ENCODE data around the gene MOB1A. TPM values are rescaled to one million over a fixed set of nuclear protein-coding genes. Genes with fewer than 3 reads are reported as not detected.
A peak's percentile ranks its signal among the peaks of the same experiment; 100 is the strongest.
"Not testable (repeated sequence)": the region's sequence is repeated elsewhere in the genome, so short reads cannot be mapped to it uniquely, and the experiment has no call there.

The MOB1A gene
- total RNA-seq, 1 donor: 122 TPM

DNA sequence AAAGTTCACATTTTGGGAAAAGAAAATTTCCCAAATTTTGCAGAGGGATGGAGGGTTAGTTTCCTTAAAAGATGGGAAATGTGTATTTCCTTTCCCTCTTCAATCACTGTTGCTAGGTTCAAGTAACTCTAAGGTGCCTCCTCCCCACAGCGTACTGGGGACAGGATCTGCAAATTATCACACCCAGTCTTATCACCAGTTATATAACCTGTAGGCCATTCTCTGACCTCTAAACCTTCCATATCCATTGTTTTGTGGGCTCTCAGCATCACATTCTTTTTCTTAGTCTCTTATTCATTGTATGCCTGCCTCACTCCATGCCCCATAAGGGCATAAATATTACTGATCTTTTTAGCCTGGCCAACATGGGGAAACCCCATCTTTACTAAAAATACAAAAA, 16.1 kb upstream of the MOB1A start:
- Histone ChIP-seq H3K4me2 (ENCODE audit: insufficient read depth, low read length) (no peak overlapping the region), H3K9me3 (ENCODE audit: low read depth, low read length) (no peaks in the 10 kb centered on the region)

DNA sequence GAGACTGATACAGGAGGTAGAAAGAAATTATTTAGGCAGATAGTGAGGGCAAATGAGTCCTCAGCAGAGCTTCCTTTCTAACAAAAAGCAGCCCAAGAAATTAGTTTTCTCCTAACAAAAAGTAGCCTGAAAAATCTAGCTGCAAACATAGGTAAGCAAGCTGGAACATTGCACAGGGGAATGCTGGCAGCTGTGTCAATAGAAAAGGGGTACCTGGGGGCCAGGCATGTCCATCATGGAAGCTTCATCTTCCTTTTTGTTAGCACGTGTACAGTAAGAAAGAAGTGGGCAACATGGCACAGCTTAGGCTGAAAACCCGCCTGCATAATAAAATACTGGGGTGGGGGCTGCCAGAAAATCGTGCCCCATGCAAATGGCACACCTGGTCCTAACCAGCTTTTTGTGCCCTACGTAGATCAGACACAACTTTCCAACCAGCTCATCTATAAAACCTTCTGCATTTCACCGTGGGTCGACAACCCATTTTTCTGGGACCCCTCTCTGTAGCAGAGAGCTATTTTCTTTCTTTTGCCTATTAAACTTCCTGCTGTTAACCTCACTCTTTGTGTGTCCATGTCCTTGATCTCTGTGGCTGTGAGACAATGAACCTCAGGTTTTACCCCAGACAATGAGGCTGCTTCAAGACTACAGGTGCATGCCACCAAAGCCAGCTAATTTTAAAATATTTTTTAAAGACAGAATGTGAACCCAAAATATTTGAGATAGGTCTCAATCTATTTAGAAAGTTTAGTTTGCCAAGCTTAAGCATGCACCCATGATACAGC, 13.1 kb upstream of the MOB1A start:
- no peaks in the 10 kb centered on the region for H3K9me3 ChIP-seq (ENCODE audit: low read depth, low read length)
- peaks cover 6% of the 10 kb centered on the region for H3K27me3 ChIP-seq (ENCODE audit: insufficient read depth, low read length)
- no peak overlapping the region for H3K4me2 ChIP-seq (ENCODE audit: insufficient read depth, low read length)
- no peaks in the 10 kb centered on the region for H3K36me3 ChIP-seq (ENCODE audit: insufficient read depth, low read length)
- H4K20me1 ChIP-seq (ENCODE audit: insufficient read depth, low read length): no peaks in the 10 kb centered on the region
- no peak for DNase-seq (ENCODE audit: insufficient read length, low spot score, missing footprints)
- no peak overlapping the region for H2AFZ ChIP-seq (ENCODE audit: low read length)
- H3K4me3 ChIP-seq (ENCODE audit: insufficient read depth, low read length): no peak overlapping the region
- H3K4me1 ChIP-seq (ENCODE audit: insufficient read depth, low read length): no peaks in the 10 kb centered on the region
- no peak overlapping the region for H3K27ac ChIP-seq (ENCODE audit: low read depth, low read length)
- H3K79me2 ChIP-seq (ENCODE audit: insufficient read depth, low read length): no peaks in the 10 kb centered on the region
- TF ChIP-seq, protein P1, sequence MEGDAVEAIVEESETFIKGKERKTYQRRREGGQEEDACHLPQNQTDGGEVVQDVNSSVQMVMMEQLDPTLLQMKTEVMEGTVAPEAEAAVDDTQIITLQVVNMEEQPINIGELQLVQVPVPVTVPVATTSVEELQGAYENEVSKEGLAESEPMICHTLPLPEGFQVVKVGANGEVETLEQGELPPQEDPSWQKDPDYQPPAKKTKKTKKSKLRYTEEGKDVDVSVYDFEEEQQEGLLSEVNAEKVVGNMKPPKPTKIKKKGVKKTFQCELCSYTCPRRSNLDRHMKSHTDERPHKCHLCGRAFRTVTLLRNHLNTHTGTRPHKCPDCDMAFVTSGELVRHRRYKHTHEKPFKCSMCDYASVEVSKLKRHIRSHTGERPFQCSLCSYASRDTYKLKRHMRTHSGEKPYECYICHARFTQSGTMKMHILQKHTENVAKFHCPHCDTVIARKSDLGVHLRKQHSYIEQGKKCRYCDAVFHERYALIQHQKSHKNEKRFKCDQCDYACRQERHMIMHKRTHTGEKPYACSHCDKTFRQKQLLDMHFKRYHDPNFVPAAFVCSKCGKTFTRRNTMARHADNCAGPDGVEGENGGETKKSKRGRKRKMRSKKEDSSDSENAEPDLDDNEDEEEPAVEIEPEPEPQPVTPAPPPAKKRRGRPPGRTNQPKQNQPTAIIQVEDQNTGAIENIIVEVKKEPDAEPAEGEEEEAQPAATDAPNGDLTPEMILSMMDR (IDR thresholded peaks at IDR 0.05; ENCODE audit: extremely low read depth, low read depth, low read length): no peak

More for the DNA sequence above, 16.1 kb upstream of the MOB1A start:
- H3K4me1 ChIP-seq (ENCODE audit: insufficient read depth, low read length): peaks cover 10% of the 10 kb centered on the region
- TF ChIP-seq, protein P1 (IDR thresholded peaks at IDR 0.05; ENCODE audit: extremely low read depth, low read depth, low read length): no peak
- H3K27me3 ChIP-seq (ENCODE audit: insufficient read depth, low read length): peaks cover 6% of the 10 kb centered on the region
- peaks cover 3% of the 10 kb centered on the region for H4K20me1 ChIP-seq (ENCODE audit: insufficient read depth, low read length)
- H3K79me2 ChIP-seq (ENCODE audit: insufficient read depth, low read length): peaks cover 8% of the 10 kb centered on the region
- no peak overlapping the region for H3K27ac ChIP-seq (ENCODE audit: low read depth, low read length)
- no peak overlapping the region for H2AFZ ChIP-seq (ENCODE audit: low read length)
- H3K36me3 ChIP-seq (ENCODE audit: insufficient read depth, low read length): no peaks in the 10 kb centered on the region
- no peak overlapping the region for H3K4me3 ChIP-seq (ENCODE audit: insufficient read depth, low read length)
- DNase-seq (ENCODE audit: insufficient read length, low spot score, missing footprints): no peak

DNA sequence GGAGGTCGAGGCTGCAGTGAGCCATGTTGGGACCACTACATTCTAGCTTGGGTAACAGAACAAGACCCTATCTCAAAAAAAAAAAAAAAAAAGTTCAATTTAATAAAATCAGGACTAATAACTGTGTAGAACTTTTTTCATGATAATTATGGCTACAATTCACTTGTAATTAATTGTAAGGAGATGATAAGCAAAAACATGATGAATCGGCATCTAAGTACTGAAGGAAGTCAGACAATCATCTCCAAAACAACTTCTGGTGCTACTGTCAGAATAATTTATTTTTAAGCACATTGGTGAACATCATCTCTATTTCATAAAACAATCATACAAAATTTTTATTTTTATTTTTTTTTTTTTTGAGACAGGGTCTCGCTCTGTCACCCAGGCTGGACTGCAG, 10.0 kb upstream of the MOB1A start:
- no peaks in the 10 kb centered on the region for H3K9me3 ChIP-seq (ENCODE audit: low read depth, low read length)
- no peak for DNase-seq (ENCODE audit: insufficient read length, low spot score, missing footprints)
- peaks cover 6% of the 10 kb centered on the region for H3K27me3 ChIP-seq (ENCODE audit: insufficient read depth, low read length)
- no peaks in the 10 kb centered on the region for H3K79me2 ChIP-seq (ENCODE audit: insufficient read depth, low read length)
- no peak overlapping the region for H3K27ac ChIP-seq (ENCODE audit: low read depth, low read length)
- H3K4me3 ChIP-seq (ENCODE audit: insufficient read depth, low read length): no peak overlapping the region
- H3K4me1 ChIP-seq (ENCODE audit: insufficient read depth, low read length): no peaks in the 10 kb centered on the region
- no peaks in the 10 kb centered on the region for H4K20me1 ChIP-seq (ENCODE audit: insufficient read depth, low read length)
- H3K36me3 ChIP-seq (ENCODE audit: insufficient read depth, low read length): no peaks in the 10 kb centered on the region
- H3K4me2 ChIP-seq (ENCODE audit: insufficient read depth, low read length): no peak overlapping the region
- TF ChIP-seq, protein P1 (IDR thresholded peaks at IDR 0.05; ENCODE audit: extremely low read depth, low read depth, low read length): no peak
- no peak overlapping the region for H2AFZ ChIP-seq (ENCODE audit: low read length)

DNA sequence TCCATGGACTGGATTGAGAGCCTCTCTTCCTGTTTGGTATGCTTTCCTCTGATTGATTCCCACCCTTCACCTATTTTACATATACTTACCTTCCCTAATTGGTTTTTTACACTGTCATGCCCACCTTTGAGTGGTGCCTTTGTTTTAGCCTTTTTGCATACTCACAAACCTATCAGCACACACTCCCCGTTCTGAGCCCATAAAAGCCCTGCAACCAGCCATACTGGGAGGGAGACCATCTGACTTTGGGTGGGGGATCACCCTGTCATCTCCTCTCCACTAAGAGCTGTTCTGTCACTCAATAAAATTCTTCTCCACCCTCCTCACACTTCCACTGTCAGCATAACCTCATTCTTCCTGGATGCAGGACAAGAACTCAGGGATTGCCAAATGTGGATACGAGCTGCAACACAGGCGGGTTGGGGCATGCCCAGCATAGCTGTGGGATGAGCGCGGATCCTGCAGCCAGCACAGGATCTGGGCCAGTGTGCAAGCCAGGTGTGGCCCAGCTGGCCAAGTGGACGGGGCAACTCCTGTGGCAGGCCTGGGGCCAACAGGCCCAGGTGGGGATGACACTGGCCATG, 9.4 kb upstream of the MOB1A start:
- H3K4me1 ChIP-seq (ENCODE audit: insufficient read depth, low read length): no peaks in the 10 kb centered on the region
- H3K4me2 ChIP-seq (ENCODE audit: insufficient read depth, low read length): no peak overlapping the region
- H2AFZ ChIP-seq (ENCODE audit: low read length): peak overlapping the region; percentile 26
- H4K20me1 ChIP-seq (ENCODE audit: insufficient read depth, low read length): no peaks in the 10 kb centered on the region
- no peak overlapping the region for H3K4me3 ChIP-seq (ENCODE audit: insufficient read depth, low read length)
- no peaks in the 10 kb centered on the region for H3K36me3 ChIP-seq (ENCODE audit: insufficient read depth, low read length)
- no peaks in the 10 kb centered on the region for H3K79me2 ChIP-seq (ENCODE audit: insufficient read depth, low read length)
- H3K9me3 ChIP-seq (ENCODE audit: low read depth, low read length): no peaks in the 10 kb centered on the region
- H3K27ac ChIP-seq (ENCODE audit: low read depth, low read length): no peak overlapping the region
- DNase-seq (ENCODE audit: insufficient read length, low spot score, missing footprints): no peak
- TF ChIP-seq, protein P1 (IDR thresholded peaks at IDR 0.05; ENCODE audit: extremely low read depth, low read depth, low read length): no peak
- peaks cover 6% of the 10 kb centered on the region for H3K27me3 ChIP-seq (ENCODE audit: insufficient read depth, low read length)

DNA sequence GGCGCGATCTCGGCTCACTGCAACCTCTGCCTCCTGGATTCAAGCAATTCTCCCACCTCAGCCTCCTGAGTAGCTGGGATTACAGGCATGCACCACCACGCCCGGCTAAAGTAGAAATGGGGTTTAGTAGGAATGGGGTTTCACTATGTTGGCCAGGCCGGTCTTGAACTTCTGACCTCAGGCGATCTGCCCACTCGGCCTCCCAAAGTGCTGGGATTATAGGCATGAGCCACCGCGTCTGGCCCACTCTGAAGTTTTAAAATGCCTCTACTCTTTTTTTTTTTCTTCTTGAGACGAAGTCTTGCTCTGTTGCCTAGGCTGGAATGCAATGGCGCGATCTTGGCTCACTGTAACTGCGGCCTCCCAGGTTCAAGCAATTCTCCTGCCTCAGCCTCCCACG, 8.0 kb upstream of the MOB1A start:
- DNase-seq (ENCODE audit: insufficient read length, low spot score, missing footprints); H3K79me2 ChIP-seq (ENCODE audit: insufficient read depth, low read length); H3K27me3 ChIP-seq (ENCODE audit: insufficient read depth, low read length); H3K27ac ChIP-seq (ENCODE audit: low read depth, low read length); H3K9me3 ChIP-seq (ENCODE audit: low read depth, low read length); H3K4me2 ChIP-seq (ENCODE audit: insufficient read depth, low read length); H3K4me1 ChIP-seq (ENCODE audit: insufficient read depth, low read length); H2AFZ ChIP-seq (ENCODE audit: low read length); H3K4me3 ChIP-seq (ENCODE audit: insufficient read depth, low read length); H3K36me3 ChIP-seq (ENCODE audit: insufficient read depth, low read length); H4K20me1 ChIP-seq (ENCODE audit: insufficient read depth, low read length): not testable (repeated sequence)

All from osteoblast (primary cell).